ENCODE measurements around the gene DDX6.
"Not testable (repeated sequence)": the region's sequence is repeated elsewhere in the genome, so short reads cannot be mapped to it uniquely, and the experiment has no call there.

DDX6 gene

DNA sequence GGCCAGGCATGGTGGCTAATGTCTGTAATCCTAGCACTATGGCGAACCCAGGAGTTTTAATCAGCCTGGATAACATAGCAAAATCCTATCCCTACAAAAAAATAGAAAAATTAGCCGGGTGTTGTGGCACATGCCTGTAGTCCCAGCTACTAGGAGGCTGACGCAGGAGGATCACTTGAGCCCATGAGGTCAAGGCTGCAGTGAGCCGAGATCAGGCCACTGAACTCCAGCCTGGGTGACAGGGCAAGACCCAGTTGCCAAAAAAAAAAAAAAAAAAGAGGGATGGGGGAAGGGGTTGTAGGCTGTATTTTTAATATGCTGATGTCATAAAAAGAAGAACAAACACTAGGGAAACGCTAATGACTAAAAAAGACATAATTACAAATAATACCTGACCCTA lies 12.1 kb downstream of the DDX6 start:
- DNase-seq (ENCODE audit: insufficient read length, low spot score) (no peak), FAIRE-seq (no peak)
- no peak for TF ChIP-seq POLR2A (IDR thresholded peaks at IDR 0.05; ENCODE audit: low read depth, low read length)

DNA sequence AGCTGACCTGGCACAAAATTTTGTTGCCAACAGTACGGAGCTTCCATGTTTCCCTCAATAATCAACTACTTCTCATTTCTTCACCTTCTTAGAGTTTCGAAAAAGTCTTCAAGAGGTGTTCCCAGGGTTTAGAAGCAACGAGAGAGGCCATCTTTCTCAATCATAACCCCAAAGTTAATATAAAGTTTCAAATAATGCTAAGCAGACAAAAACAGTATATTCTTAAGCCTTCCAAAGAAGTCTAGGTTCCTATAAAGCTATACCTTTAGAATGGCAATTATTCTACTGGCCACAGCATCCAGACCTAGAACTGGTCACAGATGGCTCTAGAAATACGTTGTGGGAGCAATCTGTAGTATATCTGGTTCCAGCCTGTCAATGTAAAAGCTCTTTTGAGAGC lies 16.9 kb downstream of the DDX6 start:
- no peak for TF ChIP-seq POLR2A (IDR thresholded peaks at IDR 0.05; ENCODE audit: low read depth, low read length)
- no peak for FAIRE-seq
- DNase-seq (ENCODE audit: insufficient read length, low spot score), result no peak

DNA sequence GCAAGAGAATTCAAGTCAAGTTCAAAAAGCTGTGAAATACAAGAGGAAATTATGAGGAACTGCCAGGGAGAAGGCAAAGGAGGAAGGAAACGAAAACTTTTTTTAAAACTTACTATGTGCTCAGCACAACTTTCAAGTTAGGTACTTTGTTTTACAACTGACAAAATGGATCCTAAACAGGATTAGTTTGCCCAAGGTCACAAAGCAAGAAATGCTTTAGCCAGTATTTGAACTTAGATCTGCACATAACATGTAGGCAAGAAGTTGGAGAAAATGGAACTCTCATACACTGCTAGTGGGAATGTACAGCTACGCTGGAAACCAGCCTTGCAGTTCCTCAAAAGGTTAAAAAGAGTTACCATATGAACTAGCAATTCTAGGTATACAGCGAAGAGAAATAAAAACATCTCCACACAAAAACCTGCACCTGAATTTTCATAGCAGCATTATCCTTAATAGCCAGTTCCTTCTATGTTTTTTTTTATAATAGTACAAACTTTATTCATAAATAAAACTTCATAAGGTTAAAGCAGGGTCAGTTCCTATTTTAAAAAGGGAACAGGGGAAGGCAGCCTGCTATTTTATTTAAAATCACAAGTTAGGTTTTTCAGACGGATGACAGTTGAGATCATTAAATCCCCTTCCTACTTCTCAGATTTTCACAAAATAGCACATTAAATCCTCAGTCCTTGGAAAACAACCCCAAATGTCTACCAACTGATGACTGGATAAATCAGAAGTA lies 19.2 kb downstream of the DDX6 start:
- no peak for FAIRE-seq
- no peak for TF ChIP-seq POLR2A (IDR thresholded peaks at IDR 0.05; ENCODE audit: low read depth, low read length)

DNA sequence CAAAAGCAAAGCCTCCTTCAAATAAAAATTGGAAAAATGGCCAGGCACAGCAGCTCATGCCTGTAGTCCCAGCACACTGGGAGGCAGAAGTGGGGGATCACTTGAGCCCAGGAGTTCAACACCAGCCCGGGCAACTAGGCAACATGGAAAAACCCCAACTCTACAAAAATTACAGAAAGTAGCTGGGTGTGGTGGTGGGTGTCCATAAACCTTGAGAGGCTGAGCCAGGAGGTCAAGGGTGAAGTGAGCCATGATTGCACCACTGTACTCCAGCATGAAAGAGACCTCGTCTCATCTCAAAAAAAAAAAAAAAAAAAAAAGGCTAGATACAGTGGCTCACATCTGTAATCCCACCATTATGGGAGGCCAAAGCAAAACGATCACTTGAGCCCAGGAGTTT lies 22.3 kb downstream of the DDX6 start:
- DNase-seq (ENCODE audit: insufficient read length, low spot score) (no peak), FAIRE-seq (no peak)
- TF ChIP-seq POLR2A (IDR thresholded peaks at IDR 0.05; ENCODE audit: low read depth, low read length), result no peak

More for the DNA sequence above, 19.2 kb downstream of the DDX6 start:
- no peak for DNase-seq (ENCODE audit: insufficient read length, low spot score)

DNA sequence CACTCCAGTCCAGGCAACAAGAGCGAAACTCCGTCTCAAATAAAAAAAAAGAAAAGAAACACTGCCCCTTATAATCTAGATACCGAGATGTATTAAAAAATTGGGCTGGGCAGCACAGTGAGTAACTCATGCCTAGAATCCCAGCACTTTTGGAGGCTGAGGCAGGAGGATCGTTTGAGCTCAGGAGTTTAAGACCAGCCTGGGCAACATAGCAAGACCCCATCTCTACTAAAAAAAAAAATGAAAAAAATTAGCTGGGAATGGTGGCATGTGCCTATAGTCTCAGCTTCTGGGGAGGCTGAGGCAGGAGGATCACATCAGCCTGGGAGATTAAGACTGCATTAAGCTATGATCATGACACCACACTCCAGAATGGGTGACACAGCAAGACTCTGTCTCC lies 24.9 kb downstream of the DDX6 start:
- TF ChIP-seq POLR2A (IDR thresholded peaks at IDR 0.05; ENCODE audit: low read depth, low read length), result no peak
- no peak for FAIRE-seq
- no peak for DNase-seq (ENCODE audit: insufficient read length, low spot score)

DNA sequence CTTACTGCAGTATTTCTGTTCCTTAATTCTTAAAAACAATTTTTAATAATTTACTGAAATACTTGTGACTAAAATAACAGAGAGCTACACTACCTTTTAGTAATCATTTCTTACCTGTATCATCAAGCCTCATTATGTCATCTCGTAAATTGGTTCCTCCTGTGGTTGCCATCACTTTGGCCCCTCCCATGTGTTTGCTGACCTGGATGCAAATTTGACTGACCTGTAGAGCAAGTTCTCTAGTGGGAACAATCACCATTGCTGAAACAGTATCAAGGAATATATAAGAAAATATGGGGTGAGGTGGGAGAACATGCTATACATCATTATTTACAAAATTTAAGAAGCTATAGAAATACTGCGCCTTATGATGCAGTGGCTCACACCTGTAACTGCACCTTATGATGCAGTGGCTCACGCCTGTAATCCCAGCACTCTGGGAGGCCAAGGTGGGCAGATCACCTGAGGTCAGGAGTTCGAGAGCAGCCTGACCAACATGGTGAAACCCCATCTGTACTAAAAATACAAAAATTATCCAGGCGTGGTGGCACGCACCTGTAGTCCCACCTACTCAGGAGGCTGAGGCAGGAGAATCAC lies 25.8 kb downstream of the DDX6 start:
- not testable (repeated sequence) for DNase-seq (ENCODE audit: insufficient read length, low spot score); FAIRE-seq

DNA sequence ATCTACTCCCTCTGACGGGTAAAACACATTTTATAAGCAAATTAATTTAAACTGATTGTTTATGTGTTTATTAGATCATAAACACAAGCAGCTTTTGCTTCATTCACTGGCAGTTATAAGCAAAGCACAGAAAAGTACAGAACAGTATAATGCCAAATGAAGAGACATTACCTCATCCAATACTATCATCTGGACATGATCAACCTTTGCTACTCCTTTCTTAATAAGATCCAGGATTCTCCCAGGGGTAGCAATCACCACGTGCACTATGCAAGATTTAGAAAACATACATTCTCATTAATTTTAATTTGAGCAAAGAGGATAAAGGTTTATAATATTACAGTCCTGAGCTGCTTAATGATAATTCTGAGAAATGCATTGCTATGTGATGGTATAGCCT lies 27.9 kb downstream of the DDX6 start:
- no peak for TF ChIP-seq POLR2A (IDR thresholded peaks at IDR 0.05; ENCODE audit: low read depth, low read length)
- FAIRE-seq (no peak), DNase-seq (ENCODE audit: insufficient read length, low spot score) (no peak)

DNA sequence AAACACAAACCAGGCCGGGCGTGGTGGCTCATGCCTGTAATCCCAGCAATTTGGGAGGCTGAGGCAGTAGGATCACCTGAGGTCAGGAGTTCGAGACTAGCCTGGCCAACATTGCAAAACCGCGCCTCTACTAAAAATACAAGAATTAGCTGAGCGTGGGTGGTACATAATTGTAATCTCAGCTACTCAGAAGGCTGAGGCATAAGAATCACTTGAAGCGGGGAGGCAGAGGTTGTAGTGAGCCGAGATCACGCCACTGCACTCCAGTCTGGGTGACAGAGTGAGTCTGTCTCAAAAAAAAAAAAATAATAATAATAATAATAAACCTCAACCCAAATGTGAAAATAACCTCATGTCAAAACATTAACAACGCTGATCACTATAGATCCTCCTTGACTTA lies 29.0 kb downstream of the DDX6 start:
- not testable (repeated sequence) for FAIRE-seq; DNase-seq (ENCODE audit: insufficient read length, low spot score)

DNA sequence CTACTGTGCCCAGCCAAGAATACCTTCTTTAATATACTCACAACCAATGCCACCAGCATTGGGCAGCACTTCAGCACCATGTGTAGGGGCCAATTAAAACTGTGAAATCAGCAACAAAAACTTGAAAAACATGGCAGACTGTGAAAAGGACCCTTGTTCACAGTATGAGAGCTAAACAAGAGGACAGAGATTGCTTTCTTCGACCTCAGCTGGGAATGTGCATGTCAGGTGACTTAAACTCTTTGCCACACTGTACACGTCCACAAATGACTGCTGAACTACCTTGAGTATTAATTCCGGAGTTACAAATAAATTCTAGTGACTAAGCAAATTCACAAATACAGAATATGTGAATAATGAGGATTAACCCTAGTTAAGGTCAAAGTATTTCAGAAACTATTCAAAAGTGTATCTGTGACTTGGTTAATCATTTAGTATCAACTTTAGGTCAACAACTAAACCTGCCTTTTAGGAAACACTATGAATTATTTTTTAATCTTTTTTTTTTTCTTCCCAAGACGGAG lies 33.0 kb downstream of the DDX6 start:
- DNase-seq (ENCODE audit: insufficient read length, low spot score), result no peak
- no peak for FAIRE-seq
- TF ChIP-seq POLR2A (IDR thresholded peaks at IDR 0.05; ENCODE audit: low read depth, low read length), result no peak

DNA sequence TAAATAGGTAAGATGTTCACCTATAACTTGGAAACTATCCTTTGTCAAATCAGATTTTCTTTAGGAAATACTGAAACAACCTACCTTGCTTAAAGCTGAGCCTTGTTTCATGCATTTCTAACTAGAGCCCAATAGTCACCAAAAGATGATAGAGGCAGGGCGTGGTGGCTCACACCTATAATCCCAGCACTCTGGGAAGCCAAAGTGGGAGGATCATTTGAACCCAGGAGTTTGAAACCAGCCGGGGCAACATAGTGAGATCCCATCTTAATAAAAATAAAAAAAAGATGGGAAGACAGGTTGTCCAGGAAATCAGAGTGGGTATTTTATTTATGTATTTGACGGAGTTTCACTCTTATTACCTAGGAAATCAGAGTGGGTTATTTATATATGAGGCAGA lies 38.3 kb downstream of the DDX6 start:
- DNase-seq (ENCODE audit: insufficient read length, low spot score) (no peak), FAIRE-seq (no peak)
- no peak for TF ChIP-seq POLR2A (IDR thresholded peaks at IDR 0.05; ENCODE audit: low read depth, low read length)

DNA sequence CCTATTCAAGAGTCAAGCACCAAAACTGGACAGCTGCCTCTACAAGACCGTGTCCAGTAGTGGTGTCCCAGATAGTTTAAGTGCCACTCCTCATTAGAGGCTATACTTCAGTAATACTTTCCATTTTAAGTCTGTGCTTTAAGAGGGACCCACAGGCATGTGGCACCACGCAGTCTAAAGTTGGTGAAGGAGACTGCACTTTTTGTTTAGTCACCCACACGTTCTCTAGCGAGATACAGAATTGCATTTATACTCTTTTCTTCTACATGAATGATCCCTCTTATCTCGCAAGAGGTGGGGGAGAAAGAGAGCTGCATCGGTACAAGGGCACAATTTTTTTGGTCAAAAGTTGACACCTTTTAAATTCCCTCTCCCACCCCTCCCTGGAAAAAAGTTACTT lies 41.5 kb downstream of the DDX6 start:
- no peak for FAIRE-seq
- DNase-seq (ENCODE audit: insufficient read length, low spot score), result no peak

DNA sequence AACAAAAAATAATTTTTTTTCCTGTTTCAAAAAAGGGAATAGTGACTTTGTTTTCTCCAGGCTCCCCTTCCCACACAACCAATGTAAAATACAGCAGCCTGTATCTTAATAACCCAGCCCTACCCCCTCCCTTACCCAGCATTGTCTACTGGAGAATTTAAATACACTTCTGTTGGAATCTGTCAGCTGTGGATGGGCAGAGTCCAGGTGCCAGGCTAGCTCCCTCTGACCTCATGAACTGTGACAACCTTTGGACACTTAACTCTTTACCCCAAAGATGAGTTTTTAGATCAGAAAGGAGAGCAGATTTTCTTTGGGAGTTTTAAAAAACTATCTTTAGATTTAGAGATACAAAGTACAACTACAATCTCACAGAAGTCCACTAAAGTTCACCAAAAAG lies 42.9 kb downstream of the DDX6 start:
- FAIRE-seq (no peak), DNase-seq (ENCODE audit: insufficient read length, low spot score) (no peak)
- TF ChIP-seq POLR2A (IDR thresholded peaks at IDR 0.05; ENCODE audit: low read depth, low read length), result no peak

More for the DNA sequence above, 41.5 kb downstream of the DDX6 start:
- no peak for TF ChIP-seq POLR2A (IDR thresholded peaks at IDR 0.05; ENCODE audit: low read depth, low read length)

DNA sequence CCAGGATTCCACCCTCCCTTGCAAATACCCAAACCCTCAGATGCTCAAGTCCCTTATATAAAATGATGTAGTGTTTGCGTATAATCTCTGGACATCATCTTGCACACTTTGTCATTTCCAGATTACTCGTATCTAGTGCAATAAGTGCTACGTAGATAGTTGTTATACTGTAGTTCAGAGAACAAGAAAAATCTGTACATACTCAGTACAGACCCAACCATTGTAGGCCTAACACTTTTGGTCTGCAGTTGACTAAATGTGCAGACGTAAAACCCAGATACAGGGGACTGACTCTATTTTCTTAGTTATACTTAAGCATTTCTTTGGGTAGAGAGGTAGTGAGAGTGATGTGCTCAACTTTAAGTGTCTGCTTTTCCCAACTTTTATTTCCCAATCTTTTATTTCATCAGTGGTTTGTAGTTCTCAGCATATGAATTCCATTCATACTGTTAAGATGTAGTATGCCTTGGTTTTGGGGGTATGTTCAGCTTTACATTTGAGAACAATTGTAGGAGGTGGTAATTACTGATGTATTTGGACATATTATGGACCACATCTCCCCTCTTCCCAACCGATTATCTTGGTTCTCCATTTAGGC lies 43.9 kb downstream of the DDX6 start:
- FAIRE-seq, result no peak

DNA sequence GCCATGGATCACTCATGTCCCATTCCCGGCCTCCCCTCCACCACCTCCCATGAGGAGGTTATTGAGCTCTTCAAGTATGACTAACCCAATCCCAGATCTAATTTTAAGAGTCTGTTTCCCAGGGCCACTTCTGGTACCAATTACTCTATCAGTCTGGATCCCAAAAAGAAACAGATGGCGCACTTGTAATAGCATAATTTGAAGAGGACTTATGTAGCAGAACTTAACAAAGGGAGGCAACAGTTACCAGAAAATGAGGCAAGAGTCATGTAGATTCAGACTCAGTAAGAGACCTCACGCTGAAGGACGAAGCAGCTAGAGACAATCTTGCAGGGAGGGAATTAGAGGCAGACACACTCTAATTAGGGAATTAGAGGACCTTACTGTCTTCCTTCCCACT lies 46.9 kb downstream of the DDX6 start:
- no peak for FAIRE-seq
- DNase-seq (ENCODE audit: insufficient read length, low spot score), result no peak
- no peak for TF ChIP-seq POLR2A (IDR thresholded peaks at IDR 0.05; ENCODE audit: low read depth, low read length)

More for the DNA sequence above, 43.9 kb downstream of the DDX6 start:
- TF ChIP-seq POLR2A (IDR thresholded peaks at IDR 0.05; ENCODE audit: low read depth, low read length), result no peak
- no peak for DNase-seq (ENCODE audit: insufficient read length, low spot score)

DNA sequence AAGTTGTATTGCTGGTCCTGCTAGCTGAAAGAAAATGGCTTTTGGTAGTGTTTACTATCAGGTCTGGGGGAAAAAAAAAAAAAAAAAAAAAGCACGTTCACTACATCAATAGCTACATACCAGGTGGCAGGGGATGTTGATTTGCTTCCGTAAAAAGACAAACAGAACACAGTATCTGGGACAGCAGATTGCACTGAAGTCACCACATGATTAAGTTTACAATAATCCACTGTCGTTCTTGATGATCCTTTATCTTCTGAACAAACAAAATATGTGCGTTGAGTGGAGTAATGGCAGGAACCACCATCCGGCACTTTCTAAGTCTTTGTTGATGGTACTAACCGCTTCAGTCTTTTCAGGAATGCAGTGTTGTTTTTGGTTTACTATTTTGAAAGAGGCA lies 48.7 kb downstream of the DDX6 start:
- no peak for TF ChIP-seq POLR2A (IDR thresholded peaks at IDR 0.05; ENCODE audit: low read depth, low read length)
- FAIRE-seq (no peak), DNase-seq (ENCODE audit: insufficient read length, low spot score) (no peak)
